ENCODE measurements around the gene DNAJB11. TPM values are rescaled to one million over a fixed set of nuclear protein-coding genes. Genes with fewer than 3 reads are reported as not detected.
"Not testable (repeated sequence)": the region's sequence is repeated elsewhere in the genome, so short reads cannot be mapped to it uniquely, and the experiment has no call there.

The DNAJB11 gene
- total RNA-seq, 1 experiment from 2014 or later = 87.9 TPM

DNA sequence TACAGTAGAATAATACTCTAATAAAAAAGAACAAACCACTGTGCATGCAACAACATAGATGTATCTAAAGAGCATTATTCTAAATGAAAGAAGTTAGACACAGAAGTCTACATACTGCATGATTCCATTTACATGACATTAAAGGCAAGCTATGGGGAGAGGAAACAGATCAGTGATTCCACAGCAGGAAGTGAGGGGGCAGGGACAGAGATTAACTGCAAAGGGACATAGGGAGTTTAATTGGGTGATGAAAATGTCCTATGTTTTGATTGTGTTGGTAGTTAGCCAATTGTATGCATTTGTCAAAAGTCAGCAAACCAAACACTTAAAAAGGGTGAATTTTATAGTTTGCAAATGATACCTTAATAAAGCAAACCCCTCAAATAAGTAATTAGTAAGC is 40.1 kb upstream of the DNAJB11 start:
- intact Hi-C loops (cut with micrococcal nuclease; ENCODE audit: unreplicated experiment) = no loop called here
- CTCF ChIA-PET = no interaction called here
- Histone ChIP-seq H3K27me3 (ENCODE audit: control insufficient read depth, insufficient read depth, low read length) (peaks cover 9% of the 10 kb centered on the region), H3K27ac (ENCODE audit: low read length) (no peak overlapping the region), H3K4me1 (ENCODE audit: control insufficient read depth, insufficient read depth, low read length) (no peaks in the 10 kb centered on the region), H3K36me3 (ENCODE audit: control insufficient read depth, insufficient read depth, low read length) (no peaks in the 10 kb centered on the region), H3K9me3 (ENCODE audit: control insufficient read depth, insufficient read depth, low read depth, low read length) (no peaks in the 10 kb centered on the region), H3K4me3 (ENCODE audit: low read depth in 2 of 2, low read length in 2 of 2) (no peak overlapping the region)
- no peak for DNase-seq (ENCODE audit: low read depth, low spot score)
- POLR2A ChIA-PET = interaction anchor here (0.7 kb wide), 1 partner anchor 190 kb away, joined by 13 read pairs; no protein-coding TSS in a partner anchor
- BruUV-seq (replicated peaks) = no TSS peak
- TF ChIP-seq SIN3A (IDR thresholded peaks at IDR 0.05; ENCODE audit: borderline replicate concordance, insufficient read depth, low read depth, low read length) (no peak), TCF7L2 (IDR thresholded peaks at IDR 0.05; ENCODE audit: low read depth, low read length) (no peak), POLR2AphosphoS5 (IDR thresholded peaks at IDR 0.05; ENCODE audit: low read depth, low read length) (no peak)
- TF ChIP-seq, protein P1, sequence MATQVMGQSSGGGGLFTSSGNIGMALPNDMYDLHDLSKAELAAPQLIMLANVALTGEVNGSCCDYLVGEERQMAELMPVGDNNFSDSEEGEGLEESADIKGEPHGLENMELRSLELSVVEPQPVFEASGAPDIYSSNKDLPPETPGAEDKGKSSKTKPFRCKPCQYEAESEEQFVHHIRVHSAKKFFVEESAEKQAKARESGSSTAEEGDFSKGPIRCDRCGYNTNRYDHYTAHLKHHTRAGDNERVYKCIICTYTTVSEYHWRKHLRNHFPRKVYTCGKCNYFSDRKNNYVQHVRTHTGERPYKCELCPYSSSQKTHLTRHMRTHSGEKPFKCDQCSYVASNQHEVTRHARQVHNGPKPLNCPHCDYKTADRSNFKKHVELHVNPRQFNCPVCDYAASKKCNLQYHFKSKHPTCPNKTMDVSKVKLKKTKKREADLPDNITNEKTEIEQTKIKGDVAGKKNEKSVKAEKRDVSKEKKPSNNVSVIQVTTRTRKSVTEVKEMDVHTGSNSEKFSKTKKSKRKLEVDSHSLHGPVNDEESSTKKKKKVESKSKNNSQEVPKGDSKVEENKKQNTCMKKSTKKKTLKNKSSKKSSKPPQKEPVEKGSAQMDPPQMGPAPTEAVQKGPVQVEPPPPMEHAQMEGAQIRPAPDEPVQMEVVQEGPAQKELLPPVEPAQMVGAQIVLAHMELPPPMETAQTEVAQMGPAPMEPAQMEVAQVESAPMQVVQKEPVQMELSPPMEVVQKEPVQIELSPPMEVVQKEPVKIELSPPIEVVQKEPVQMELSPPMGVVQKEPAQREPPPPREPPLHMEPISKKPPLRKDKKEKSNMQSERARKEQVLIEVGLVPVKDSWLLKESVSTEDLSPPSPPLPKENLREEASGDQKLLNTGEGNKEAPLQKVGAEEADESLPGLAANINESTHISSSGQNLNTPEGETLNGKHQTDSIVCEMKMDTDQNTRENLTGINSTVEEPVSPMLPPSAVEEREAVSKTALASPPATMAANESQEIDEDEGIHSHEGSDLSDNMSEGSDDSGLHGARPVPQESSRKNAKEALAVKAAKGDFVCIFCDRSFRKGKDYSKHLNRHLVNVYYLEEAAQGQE (IDR thresholded peaks at IDR 0.05; ENCODE audit: insufficient read depth in 1 of 2, low read depth in 2 of 2, low read length in 1 of 2) = no peak
- TF ChIP-seq, protein P2, sequence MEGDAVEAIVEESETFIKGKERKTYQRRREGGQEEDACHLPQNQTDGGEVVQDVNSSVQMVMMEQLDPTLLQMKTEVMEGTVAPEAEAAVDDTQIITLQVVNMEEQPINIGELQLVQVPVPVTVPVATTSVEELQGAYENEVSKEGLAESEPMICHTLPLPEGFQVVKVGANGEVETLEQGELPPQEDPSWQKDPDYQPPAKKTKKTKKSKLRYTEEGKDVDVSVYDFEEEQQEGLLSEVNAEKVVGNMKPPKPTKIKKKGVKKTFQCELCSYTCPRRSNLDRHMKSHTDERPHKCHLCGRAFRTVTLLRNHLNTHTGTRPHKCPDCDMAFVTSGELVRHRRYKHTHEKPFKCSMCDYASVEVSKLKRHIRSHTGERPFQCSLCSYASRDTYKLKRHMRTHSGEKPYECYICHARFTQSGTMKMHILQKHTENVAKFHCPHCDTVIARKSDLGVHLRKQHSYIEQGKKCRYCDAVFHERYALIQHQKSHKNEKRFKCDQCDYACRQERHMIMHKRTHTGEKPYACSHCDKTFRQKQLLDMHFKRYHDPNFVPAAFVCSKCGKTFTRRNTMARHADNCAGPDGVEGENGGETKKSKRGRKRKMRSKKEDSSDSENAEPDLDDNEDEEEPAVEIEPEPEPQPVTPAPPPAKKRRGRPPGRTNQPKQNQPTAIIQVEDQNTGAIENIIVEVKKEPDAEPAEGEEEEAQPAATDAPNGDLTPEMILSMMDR (IDR thresholded peaks at IDR 0.05) = no peak
- in situ Hi-C loops (cut with HindIII; ENCODE audit: low pct_unique_long_range_greater_than_20kb, low sequenced_read_pairs) = no loop called here
- no peak for ATAC-seq

- intact Hi-C loops (cut with micrococcal nuclease; ENCODE audit: unreplicated experiment); H3K27me3 ChIP-seq (ENCODE audit: control insufficient read depth, insufficient read depth, low read length); POLR2A ChIA-PET; CTCF ChIA-PET; ATAC-seq; in situ Hi-C loops (cut with HindIII; ENCODE audit: low pct_unique_long_range_greater_than_20kb, low sequenced_read_pairs); H3K27ac ChIP-seq (ENCODE audit: low read length); H3K36me3 ChIP-seq (ENCODE audit: control insufficient read depth, insufficient read depth, low read length); BruUV-seq (replicated peaks); H3K9me3 ChIP-seq (ENCODE audit: control insufficient read depth, insufficient read depth, low read depth, low read length); H3K4me3 ChIP-seq (ENCODE audit: low read depth in 2 of 2, low read length in 2 of 2); H3K4me1 ChIP-seq (ENCODE audit: control insufficient read depth, insufficient read depth, low read length); DNase-seq (ENCODE audit: low read depth, low spot score): not testable (repeated sequence)
Observed at GRCh38 chr3:186531694-186532093, 38.8 kb upstream of the DNAJB11 start.

GRCh38 chr3:186532598-186533072 is 37.9 kb upstream of the DNAJB11 start:
- no peak for TF ChIP-seq POLR2AphosphoS5 (IDR thresholded peaks at IDR 0.05; ENCODE audit: low read depth, low read length)
- H3K9me3 ChIP-seq (ENCODE audit: control insufficient read depth, insufficient read depth, low read depth, low read length) = no peaks in the 10 kb centered on the region
- CTCF ChIA-PET = no interaction called here
- no TSS peak for BruUV-seq (replicated peaks)
- no peak overlapping the region for H3K27ac ChIP-seq (ENCODE audit: low read length)
- DNase-seq (ENCODE audit: low read depth, low spot score) = no peak
- no peaks in the 10 kb centered on the region for H3K36me3 ChIP-seq (ENCODE audit: control insufficient read depth, insufficient read depth, low read length)
- intact Hi-C loops (cut with micrococcal nuclease; ENCODE audit: unreplicated experiment) (no loop called here), in situ Hi-C loops (cut with HindIII; ENCODE audit: low pct_unique_long_range_greater_than_20kb, low sequenced_read_pairs) (no loop called here)
- H3K4me1 ChIP-seq (ENCODE audit: control insufficient read depth, insufficient read depth, low read length) = no peaks in the 10 kb centered on the region
- no peaks in the 10 kb centered on the region; the same call in none of the 2 replicates for H3K27me3 ChIP-seq (ENCODE audit: control insufficient read depth, insufficient read depth, low read length)
- no peak overlapping the region for H3K4me3 ChIP-seq (ENCODE audit: low read depth in 2 of 2, low read length in 2 of 2)
- POLR2A ChIA-PET = interaction anchor here (0.7 kb wide), 1 partner anchor 218 kb away, joined by 3 read pairs; no protein-coding TSS in a partner anchor
- ATAC-seq = no peak
